Activated naive CD4-positive, alpha-beta T cell treated with anti-CD3 and anti-CD28 coated beads, Interleukin-2, amount 10 ng/mL, durations not matched to agents 7 days and 5 days (primary cell): Measurements from ENCODE around the gene STARD5.
A peak's percentile ranks its signal among the peaks of the same experiment; 100 is the strongest.

Source experiments
- CTCF ChIA-PET: fragments of 350-600 bp; sonication (Branson Sonifier 250); formaldehyde crosslinking; loops from one replicate; lab custom pipeline; 2021; ENCODE audit warnings: antibody characterized with exemption; lab: Charles Lee
- DNase-seq: peaks from one replicate; pipeline ENCODE4 v3.0.0-alpha.2; 2020
- H3K27ac Mint-ChIP-seq: one replicate; pipeline ENCODE4 v1.8.0; 2021; ENCODE audit warnings: mild to moderate bottlenecking, moderate library complexity, mixed read lengths
- H3K27me3 Mint-ChIP-seq: one replicate; pipeline ENCODE4 v1.8.0; 2021; ENCODE audit warnings: mild to moderate bottlenecking, mixed read lengths
- H3K36me3 Mint-ChIP-seq: one replicate; pipeline ENCODE4 v1.8.0; 2021; ENCODE audit warnings: mixed read lengths
- H3K4me1 Mint-ChIP-seq: one replicate; pipeline ENCODE4 v1.8.0; 2021; ENCODE audit warnings: mixed read lengths
- H3K4me3 Mint-ChIP-seq: one replicate; pipeline ENCODE4 v1.8.0; 2021; ENCODE audit warnings: mild to moderate bottlenecking, moderate library complexity, mixed read lengths
- H3K9me3 Mint-ChIP-seq: one replicate; pipeline ENCODE4 v1.8.0; 2021; ENCODE audit warnings: mixed read lengths

Gene STARD5

DNA sequence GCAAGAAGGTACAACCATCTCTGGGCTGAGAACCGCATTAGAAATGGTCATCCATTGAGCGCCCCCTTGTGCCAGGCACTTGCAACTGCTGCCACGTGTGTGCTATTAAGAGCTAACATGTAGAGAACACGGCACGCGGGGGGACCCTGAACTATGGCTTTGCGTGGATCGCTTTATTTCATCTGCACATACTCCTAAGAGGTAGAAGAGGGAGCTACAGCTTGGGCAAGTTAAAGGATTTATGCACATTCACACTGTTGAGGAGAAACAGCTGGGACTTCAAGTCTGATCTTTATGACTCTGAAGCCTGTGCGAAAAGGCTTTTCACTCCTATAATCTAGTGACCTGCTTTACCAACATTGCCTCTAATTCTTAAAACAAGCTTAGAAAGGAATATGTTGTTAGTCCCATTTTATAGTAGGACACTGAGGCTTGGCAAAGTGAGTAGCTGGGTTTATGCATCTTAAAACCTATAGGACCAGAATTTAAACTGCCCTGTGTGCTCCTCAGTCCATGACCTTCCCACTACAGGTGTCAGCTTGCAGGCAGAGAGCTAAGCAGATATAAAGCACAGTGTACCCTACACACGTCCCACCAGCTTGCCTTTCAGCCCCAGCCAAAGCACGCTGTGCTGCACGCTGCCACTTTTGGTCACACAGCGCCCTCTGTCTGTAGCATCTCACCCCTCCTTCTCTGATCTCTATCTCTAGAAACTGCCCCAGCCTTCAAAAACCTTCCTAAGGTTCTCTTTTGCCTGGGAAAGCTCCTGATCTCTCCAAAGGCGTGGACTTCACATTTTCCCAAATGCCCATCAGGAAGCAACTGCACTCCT lies 57.8 kb downstream of the STARD5 start:
- peak; percentile 91 for DNase-seq
- CTCF ChIA-PET, result interaction anchor here (0.6 to 8.2 kb wide), 106 partner anchors 9 to 810 kb away, joined by 3 to 262 read pairs (median 5); partner anchors contain the start of genes CEMIP, STARD5 and TLNRD1

DNA sequence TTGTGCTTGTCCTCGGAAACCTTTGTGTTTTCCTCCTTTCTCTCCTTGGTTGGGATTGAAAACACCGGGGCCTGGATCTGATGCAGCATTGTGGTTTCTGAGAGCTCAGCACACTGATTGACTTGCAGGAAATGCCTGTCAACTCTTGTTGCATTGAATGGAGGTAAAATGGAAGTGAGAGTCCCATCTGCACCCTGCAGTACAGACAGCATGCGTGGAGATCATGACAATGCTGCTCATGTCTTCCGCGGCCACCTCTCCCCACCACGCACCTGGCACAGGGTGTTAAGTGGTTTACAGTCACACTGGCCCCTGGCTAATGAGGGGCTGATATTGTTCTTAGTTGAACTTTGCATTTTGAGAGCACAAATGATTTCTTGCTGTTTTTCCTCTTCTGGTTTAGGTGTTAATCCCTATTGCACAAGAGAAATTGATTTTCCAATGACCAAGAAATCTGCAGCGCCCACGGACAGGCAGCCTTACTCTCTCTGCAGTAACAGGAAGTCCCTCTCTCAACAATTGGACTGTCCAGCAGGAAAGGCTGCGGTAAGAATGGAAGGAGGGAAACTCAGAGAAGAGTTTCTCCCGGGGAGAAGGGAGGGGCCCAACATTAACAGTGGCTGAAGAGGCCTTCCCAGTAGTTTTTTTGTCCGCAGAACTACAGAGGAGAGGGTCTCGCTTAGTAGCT lies 58.5 kb downstream of the STARD5 start:
- DNase-seq, result no peak
- Mint-ChIP-seq H3K36me3 (no peaks in the 10 kb centered on the region), H3K27ac (no peak overlapping the region), H3K9me3 (no peaks in the 10 kb centered on the region), H3K4me3 (no peak overlapping the region), H3K4me1 (peaks cover 40% of the 10 kb centered on the region), H3K27me3 (peaks cover 24% of the 10 kb centered on the region)
- CTCF ChIA-PET, result interaction anchor here (0.7 to 8.2 kb wide), 86 partner anchors 8 to 809 kb away, joined by 3 to 262 read pairs (median 6); partner anchors contain the start of genes STARD5 and TLNRD1

More for the DNA sequence above, 57.8 kb downstream of the STARD5 start:
- Mint-ChIP-seq H3K27me3 (peaks cover 24% of the 10 kb centered on the region), H3K27ac (peak overlapping the region; percentile 47), H3K36me3 (no peaks in the 10 kb centered on the region), H3K4me1 (peaks cover 40% of the 10 kb centered on the region), H3K9me3 (no peaks in the 10 kb centered on the region), H3K4me3 (peak overlapping the region; percentile 27)

DNA sequence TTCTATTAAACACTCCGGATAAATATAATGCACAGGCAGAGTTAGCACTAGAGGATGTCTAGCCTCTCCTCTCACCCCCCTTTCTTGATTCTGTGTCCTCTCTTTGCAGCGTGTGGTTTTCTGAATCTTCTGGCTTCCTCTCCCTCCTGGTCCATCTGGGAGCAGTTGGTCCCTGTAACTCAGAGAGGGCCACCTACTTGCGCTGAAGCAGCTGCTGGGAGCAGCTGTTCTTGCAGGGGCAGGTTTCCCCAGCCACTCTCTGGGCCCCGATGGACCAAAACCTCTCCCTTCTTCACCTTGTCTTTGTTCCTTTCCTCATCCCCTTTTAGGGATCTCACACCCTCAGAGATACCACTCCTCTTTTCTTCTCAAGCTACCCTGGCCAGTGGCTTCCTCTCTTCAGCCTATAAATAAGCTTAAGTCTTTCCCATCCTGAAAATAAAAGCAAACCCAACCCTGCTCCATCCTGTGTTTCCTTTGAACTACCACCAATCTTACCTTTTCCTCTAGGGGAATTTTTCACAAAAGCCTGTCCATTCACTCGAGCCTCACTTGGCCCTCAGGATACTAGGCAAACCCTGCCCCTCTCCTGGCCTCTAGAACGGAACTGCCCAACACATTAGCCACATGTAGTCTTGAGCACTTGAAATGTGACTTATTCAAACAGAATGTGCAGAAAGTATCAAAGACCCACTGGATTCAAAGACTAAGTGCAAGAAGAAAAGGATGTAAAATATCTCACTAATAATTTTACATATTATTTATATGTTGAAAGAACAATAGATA lies 59.7 kb downstream of the STARD5 start:
- H3K27me3 Mint-ChIP-seq, result peaks cover 30% of the 10 kb centered on the region
- CTCF ChIA-PET, result interaction anchor here (2.9 to 8.2 kb wide), 4 partner anchors 20 to 156 kb away, joined by 14 to 262 read pairs (median 156); no protein-coding TSS in a partner anchor
- no peaks in the 10 kb centered on the region for H3K36me3 Mint-ChIP-seq
- peaks cover 34% of the 10 kb centered on the region for H3K4me1 Mint-ChIP-seq
- no peak overlapping the region for H3K27ac Mint-ChIP-seq
- no peak overlapping the region for H3K4me3 Mint-ChIP-seq
- H3K9me3 Mint-ChIP-seq, result no peaks in the 10 kb centered on the region
- DNase-seq, result no peak

DNA sequence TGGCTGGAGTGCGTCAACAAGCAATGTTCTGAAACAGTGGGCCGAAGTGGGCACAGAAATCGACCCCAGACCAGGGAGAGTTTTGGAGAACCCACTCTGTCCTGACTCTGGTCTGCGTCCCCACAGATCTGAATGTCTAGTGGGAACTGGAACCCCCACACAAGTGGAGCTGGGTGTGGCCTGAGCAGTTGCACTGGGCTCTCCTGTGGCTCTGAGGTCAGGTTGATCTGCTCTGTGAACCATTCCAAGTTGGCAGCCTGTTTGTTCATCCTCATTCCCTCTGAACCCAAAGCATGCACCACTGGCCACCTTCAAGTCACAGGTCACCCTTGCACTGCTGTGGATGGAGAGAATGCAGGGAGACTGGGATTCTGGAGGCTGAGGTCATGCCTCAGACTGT lies 60.5 kb downstream of the STARD5 start:
- Mint-ChIP-seq H3K4me1 (peaks cover 27% of the 10 kb centered on the region), H3K36me3 (no peaks in the 10 kb centered on the region), H3K4me3 (no peak overlapping the region), H3K9me3 (no peaks in the 10 kb centered on the region), H3K27ac (no peak overlapping the region), H3K27me3 (peaks cover 32% of the 10 kb centered on the region)
- DNase-seq, result no peak
- CTCF ChIA-PET, result interaction anchor here (0.7 to 8.2 kb wide), 7 partner anchors 73 to 293 kb away, joined by 3 to 220 read pairs (median 4); no protein-coding TSS in a partner anchor

DNA sequence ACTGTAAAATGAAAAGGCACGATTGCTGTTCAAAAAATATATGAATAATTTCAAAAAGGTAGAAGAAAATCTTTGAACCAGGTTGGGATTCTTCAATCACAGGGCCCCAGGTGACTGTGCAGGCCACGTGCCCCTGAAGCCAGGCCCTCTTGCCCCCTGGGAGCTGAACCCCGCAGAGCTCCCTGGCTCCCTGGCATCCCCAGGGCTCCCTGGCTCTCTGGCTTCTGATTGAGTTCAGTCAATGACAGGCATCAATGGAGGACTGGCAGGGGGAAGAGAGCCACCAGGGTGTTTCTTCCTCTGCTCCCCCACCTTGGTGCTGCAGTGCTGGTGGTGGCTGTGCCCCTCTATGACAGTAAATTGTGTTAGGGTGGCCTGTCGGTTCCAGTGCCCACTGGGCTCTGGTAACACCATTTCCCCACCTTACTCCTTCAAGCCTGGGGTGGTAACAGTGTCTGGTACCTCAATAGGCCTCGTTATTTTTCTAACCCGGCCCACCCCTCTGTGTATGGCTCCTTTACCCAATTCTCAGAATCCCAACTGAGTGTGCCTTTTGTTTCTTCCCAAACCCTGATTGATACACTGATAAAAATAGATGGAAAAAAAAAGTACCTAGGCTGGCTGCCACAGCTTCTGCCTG lies 62.6 kb downstream of the STARD5 start:
- H3K4me3 Mint-ChIP-seq, result no peak overlapping the region
- no peaks in the 10 kb centered on the region for H3K9me3 Mint-ChIP-seq
- peaks cover 38% of the 10 kb centered on the region for H3K27me3 Mint-ChIP-seq
- no peaks in the 10 kb centered on the region for H3K36me3 Mint-ChIP-seq
- no peak overlapping the region for H3K27ac Mint-ChIP-seq
- no peak for DNase-seq
- H3K4me1 Mint-ChIP-seq, result peaks cover 15% of the 10 kb centered on the region
- CTCF ChIA-PET, result interaction anchor here (0.9 to 2.9 kb wide), 5 partner anchors 79 to 153 kb away, joined by 3 to 10 read pairs (median 3); no protein-coding TSS in a partner anchor

DNA sequence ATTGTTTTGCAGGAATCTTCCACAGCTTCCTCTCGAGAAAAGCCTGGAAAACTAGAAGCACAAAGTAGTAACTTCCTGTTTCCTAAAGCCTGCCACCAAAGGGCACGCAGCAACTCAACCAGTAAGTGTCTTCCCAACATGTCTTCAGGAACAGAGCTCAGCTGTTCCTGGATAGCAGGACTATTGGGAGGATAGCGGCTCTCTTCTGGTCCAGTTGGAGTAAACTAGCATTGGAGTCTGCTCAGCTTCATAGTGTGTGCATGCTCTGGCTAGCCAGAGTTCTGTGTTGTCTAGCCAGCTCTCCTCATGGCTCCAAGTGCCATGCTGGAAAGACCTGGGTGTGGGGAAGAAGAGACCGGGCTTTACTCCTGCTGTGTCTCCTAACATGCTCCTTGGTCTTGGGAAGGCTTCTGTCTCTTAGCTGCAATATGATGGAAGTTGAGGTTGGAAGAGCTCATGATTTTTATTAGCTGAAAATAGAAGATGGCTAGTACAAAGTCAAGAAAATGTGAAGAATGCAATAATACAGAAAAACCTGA lies 64.1 kb downstream of the STARD5 start:
- no peak for DNase-seq
- CTCF ChIA-PET, result interaction anchor here (1.5 to 2.9 kb wide), 3 partner anchors 92 to 106 kb away, joined by 3 to 10 read pairs (median 5); no protein-coding TSS in a partner anchor
- no peaks in the 10 kb centered on the region for H3K36me3 Mint-ChIP-seq
- no peak overlapping the region for H3K4me3 Mint-ChIP-seq
- no peak overlapping the region for H3K27ac Mint-ChIP-seq
- peaks cover 38% of the 10 kb centered on the region for H3K27me3 Mint-ChIP-seq
- H3K4me1 Mint-ChIP-seq, result peaks cover under 1% of the 10 kb centered on the region
- no peaks in the 10 kb centered on the region for H3K9me3 Mint-ChIP-seq
